HEK293 (cell line): ENCODE data around the gene C11orf21.

Experiments
- KLF16 ChIP-seq: fragments of 450-650 bp; formaldehyde crosslinking; IDR thresholded peaks from 2 replicates; pipeline ENCODE4 v1.5.1; 2017; ENCODE audit warnings: missing biosample characterization, missing genetic modification characterization
- ZNF561 ChIP-seq: fragments of 450-650 bp; IDR thresholded peaks from 2 replicates; pipeline ENCODE4 v1.5.1; 2018; ENCODE audit warnings: missing biosample characterization, missing genetic modification characterization, borderline replicate concordance
- TF ChIP-seq, protein P1 (sequence below): fragments of 450-650 bp; formaldehyde crosslinking; IDR thresholded peaks from 2 replicates; pipeline ENCODE4 v1.5.1; 2016; ENCODE audit warnings: missing biosample characterization, missing genetic modification characterization

GRCh38 chr11:2273771-2274170 lies 27.9 kb downstream of the C11orf21 start:
- TF ChIP-seq, protein P1, sequence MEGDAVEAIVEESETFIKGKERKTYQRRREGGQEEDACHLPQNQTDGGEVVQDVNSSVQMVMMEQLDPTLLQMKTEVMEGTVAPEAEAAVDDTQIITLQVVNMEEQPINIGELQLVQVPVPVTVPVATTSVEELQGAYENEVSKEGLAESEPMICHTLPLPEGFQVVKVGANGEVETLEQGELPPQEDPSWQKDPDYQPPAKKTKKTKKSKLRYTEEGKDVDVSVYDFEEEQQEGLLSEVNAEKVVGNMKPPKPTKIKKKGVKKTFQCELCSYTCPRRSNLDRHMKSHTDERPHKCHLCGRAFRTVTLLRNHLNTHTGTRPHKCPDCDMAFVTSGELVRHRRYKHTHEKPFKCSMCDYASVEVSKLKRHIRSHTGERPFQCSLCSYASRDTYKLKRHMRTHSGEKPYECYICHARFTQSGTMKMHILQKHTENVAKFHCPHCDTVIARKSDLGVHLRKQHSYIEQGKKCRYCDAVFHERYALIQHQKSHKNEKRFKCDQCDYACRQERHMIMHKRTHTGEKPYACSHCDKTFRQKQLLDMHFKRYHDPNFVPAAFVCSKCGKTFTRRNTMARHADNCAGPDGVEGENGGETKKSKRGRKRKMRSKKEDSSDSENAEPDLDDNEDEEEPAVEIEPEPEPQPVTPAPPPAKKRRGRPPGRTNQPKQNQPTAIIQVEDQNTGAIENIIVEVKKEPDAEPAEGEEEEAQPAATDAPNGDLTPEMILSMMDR: no peak
- TF ChIP-seq ZNF561 (tag by site-specific recombination) (no peak), KLF16 (no peak)
